Stimulated activated CD8-positive, alpha-beta memory T cell treated with anti-CD3 and anti-CD28 coated beads, Interleukin-12 subunit alpha, Interleukin-12 subunit beta, amount 100 ng/mL, for 24 hours (primary cell): ENCODE measurements around the gene CIC.
"Not testable (repeated sequence)": the region's sequence is repeated elsewhere in the genome, so short reads cannot be mapped to it uniquely, and the experiment has no call there.

Experiments used
- DNase-seq: peaks from one replicate; pipeline ENCODE4 v3.0.0-alpha.2; 2020; ENCODE audit errors: extremely low read depth

Gene CIC

GRCh38 chr19:42255766-42256745 is 13.0 kb upstream of the CIC start:
- no peak for DNase-seq

GRCh38 chr19:42257842-42258241 is 11.2 kb upstream of the CIC start:
- DNase-seq = not testable (repeated sequence)

- no peak for DNase-seq
These were observed 7.3 kb upstream of the CIC start for GRCh38 chr19:42261763-42262162.

- not testable (repeated sequence) for DNase-seq
These were observed 2.9 kb upstream of the CIC start for GRCh38 chr19:42266105-42266504.

- DNase-seq = not testable (repeated sequence)
These were observed 2.0 kb upstream of the CIC start for GRCh38 chr19:42266928-42267603.

- no peak for DNase-seq
These were observed 1.4 kb upstream of the CIC start for GRCh38 chr19:42267644-42268141.

- peak; percentile 96 for DNase-seq
These were observed 829 bp upstream of the CIC start for GRCh38 chr19:42268142-42268703.

- DNase-seq = no peak
These were observed 660 bp downstream of the CIC start for GRCh38 chr19:42269478-42270345.

- DNase-seq = no peak
These were observed 1.4 kb downstream of the CIC start for GRCh38 chr19:42270346-42271044.

GRCh38 chr19:42271045-42271419 is 2.0 kb downstream of the CIC start:
- DNase-seq = no peak

- DNase-seq = no peak
These were observed 2.9 kb downstream of the CIC start for GRCh38 chr19:42271861-42272534.

GRCh38 chr19:42272535-42272897 is 3.5 kb downstream of the CIC start:
- no peak for DNase-seq

- no peak for DNase-seq
These were observed 3.9 kb downstream of the CIC start for GRCh38 chr19:42272989-42273406.

- no peak for DNase-seq
These were observed 4.5 kb downstream of the CIC start for GRCh38 chr19:42273407-42274064.

- no peak for DNase-seq
These were observed 5.1 kb downstream of the CIC start for GRCh38 chr19:42274065-42274682.

- DNase-seq = no peak
These were observed 6.1 kb downstream of the CIC start for GRCh38 chr19:42275103-42275502.

GRCh38 chr19:42275517-42275916 is 6.5 kb downstream of the CIC start:
- no peak for DNase-seq

GRCh38 chr19:42276284-42276683 is 7.2 kb downstream of the CIC start:
- no peak for DNase-seq

- no peak for DNase-seq
These were observed 7.8 kb downstream of the CIC start for GRCh38 chr19:42276821-42277220.
